BJ (cell line): Measurements from ENCODE around the gene TSSK3. TPM values are rescaled to one million over a fixed set of nuclear protein-coding genes. Genes with fewer than 3 reads are reported as not detected.

Experiments used
- CTCF ChIA-PET: fragments of 350-600 bp; formaldehyde crosslinking; extraction: SDS; loops from one replicate; lab custom pipeline; 2021; ENCODE audit warnings: antibody characterized with exemption, inconsistent platforms; lab: Yijun Ruan, JAX
- POLR2A ChIA-PET: fragments of 300-600 bp; sonication (Branson Sonifier 250); formaldehyde crosslinking; extraction: SDS; loops from one replicate; lab custom pipeline; 2021; ENCODE audit warnings: antibody characterized with exemption; lab: Charles Lee
- DNase-seq: peaks from one replicate; pipeline ENCODE4 v3.0.0-alpha.2; 2011; ENCODE audit warnings: low read depth
- H3K27me3 ChIP-seq: 2 replicates; pipeline ENCODE4 v1.6.0; 2011; ENCODE audit warnings: low read length; ENCODE audit not compliant: control insufficient read depth, insufficient read depth
- H3K36me3 ChIP-seq: 2 replicates; pipeline ENCODE4 v1.5.1; 2011; ENCODE audit warnings: low read length; ENCODE audit not compliant: control insufficient read depth, insufficient read depth
- H3K4me3 ChIP-seq: 2 replicates; pipeline ENCODE4 v1.5.1; 2011; ENCODE audit warnings: low read depth, mild to moderate bottlenecking, control low read depth, low read length
- CTCF ChIP-seq: IDR thresholded peaks from 2 replicates; pipeline ENCODE4 v1.5.1; 2011; ENCODE audit warnings: low read depth, mild to moderate bottlenecking, control low read depth, inconsistent platforms, low read length, moderate library complexity; ENCODE audit not compliant: insufficient read depth
- polyA plus RNA-seq: library from polyadenylated mRNA; depleted of rRNA; stranded (reverse); fragments of >200 nt; gene quantifications from 2 replicates; pipeline ENCODE4 v1.2.3, GENCODE V29; 2011

The TSSK3 gene
- polyA plus RNA-seq, 1 experiment = 0.39 TPM

GRCh38 chr1:32351399-32352238, 10.7 kb upstream of the TSSK3 start:
- peak overlapping the region; percentile 61 for H3K4me3 ChIP-seq
- no peaks in the 10 kb centered on the region for H3K36me3 ChIP-seq
- POLR2A ChIA-PET = interaction anchor here (1.0 kb wide), 1 partner anchor 16 kb away, joined by 10 read pairs; the partner anchor contains the start of gene MARCKSL1
- H3K27me3 ChIP-seq = no peaks in the 10 kb centered on the region
- TF ChIP-seq CTCF = peak; percentile 20; the same call in 1 of the 2 replicates
- CTCF ChIA-PET = interaction anchor here (0.6 to 2.5 kb wide), 6 partner anchors 28 to 146 kb away, joined by 3 to 7 read pairs (median 5); no protein-coding TSS in a partner anchor
- DNase-seq = peak; percentile 39

DNA sequence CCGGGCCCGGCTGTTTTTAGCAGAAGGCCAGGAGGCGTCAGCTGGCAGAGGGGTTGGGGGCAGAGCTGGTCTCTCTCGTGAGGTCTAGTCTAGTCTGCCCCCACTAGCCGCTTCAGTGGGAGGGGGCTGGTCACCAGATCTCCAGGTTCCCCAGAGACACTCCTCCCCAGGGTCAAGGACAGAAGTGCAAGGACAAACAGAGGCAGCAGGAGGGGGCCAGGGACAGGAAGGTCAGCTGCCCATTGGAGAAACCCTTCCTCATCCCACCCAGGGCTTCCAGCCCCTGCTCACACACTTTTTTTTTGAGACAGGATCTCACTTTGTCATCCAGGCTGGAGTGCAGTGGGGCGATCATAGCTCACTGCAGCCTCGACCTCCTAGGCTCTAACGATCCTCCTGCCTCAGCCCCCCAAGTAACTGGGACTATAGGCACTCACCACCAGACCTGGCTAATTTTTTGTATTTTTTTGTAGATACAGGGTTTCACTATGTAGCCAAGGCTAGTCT, 10.0 kb upstream of the TSSK3 start:
- no peak for TF ChIP-seq CTCF
- CTCF ChIA-PET = interaction anchor here (1.1 to 2.5 kb wide), 8 partner anchors 10 to 137 kb away, joined by 3 to 8 read pairs (median 5); partner anchors contain the start of genes FAM167B, FAM229A and MARCKSL1
- no peak for DNase-seq
- POLR2A ChIA-PET = interaction anchor here (0.7 kb wide), 1 partner anchor 564 kb away, joined by 4 read pairs; no protein-coding TSS in a partner anchor
- Histone ChIP-seq H3K36me3 (no peaks in the 10 kb centered on the region), H3K27me3 (no peaks in the 10 kb centered on the region), H3K4me3 (peak overlapping the region; percentile 61)

DNA sequence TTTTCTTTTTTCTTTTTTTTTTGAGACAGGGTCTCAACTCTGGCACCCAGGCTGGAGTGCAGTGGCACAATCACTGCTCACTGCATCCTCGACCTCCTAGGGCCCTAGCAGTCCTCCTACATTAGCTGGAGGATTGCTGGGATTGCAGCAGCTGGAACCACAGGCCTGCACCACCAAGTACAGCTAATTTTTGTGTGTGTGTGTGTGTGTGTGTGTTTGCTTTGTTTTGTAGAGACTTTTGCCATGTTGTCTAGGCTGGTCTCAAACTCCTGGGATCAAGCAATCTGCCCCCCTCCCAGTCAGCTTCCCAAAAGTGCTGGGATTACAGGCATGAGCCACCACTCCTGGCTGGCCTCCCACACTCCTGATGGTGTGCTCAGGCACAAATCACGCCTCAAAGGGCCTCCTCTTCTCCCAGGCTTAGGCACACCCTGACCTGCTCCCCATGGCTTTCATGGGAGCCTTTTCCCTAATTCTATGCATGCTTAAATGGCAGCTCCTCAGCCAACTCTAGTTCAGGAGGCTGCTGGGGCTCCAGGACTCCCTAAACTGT, 9.4 kb upstream of the TSSK3 start:
- peaks cover 1% of the 10 kb centered on the region; the same call in 1 of the 2 replicates for H3K36me3 ChIP-seq
- DNase-seq = no peak
- no peak overlapping the region for H3K4me3 ChIP-seq
- H3K27me3 ChIP-seq = no peaks in the 10 kb centered on the region
- TF ChIP-seq CTCF = no peak
- ChIA-PET CTCF (interaction anchor here (0.6 to 2.3 kb wide), 8 partner anchors 9 to 492 kb away, joined by 3 to 8 read pairs (median 4); partner anchors contain the start of genes FAM167B, FAM229A and MARCKSL1), POLR2A (interaction anchor here (0.6 to 0.8 kb wide), 3 partner anchors 17 to 564 kb away, joined by 3 to 7 read pairs (median 4); partner anchors contain the start of gene MARCKSL1)

- ChIA-PET CTCF (interaction anchor here (0.6 to 2.3 kb wide), 8 partner anchors 8 to 491 kb away, joined by 3 to 8 read pairs (median 4); partner anchors contain the start of genes FAM167B, FAM229A and MARCKSL1), POLR2A (interaction anchor here (0.6 to 0.8 kb wide), 2 partner anchors 17 to 39 kb away, joined by 3 to 7 read pairs; partner anchors contain the start of gene MARCKSL1)
- no peak for TF ChIP-seq CTCF
- H3K4me3 ChIP-seq = no peak overlapping the region
- H3K36me3 ChIP-seq = peaks cover 1% of the 10 kb centered on the region; the same call in 1 of the 2 replicates
- no peaks in the 10 kb centered on the region for H3K27me3 ChIP-seq
- no peak for DNase-seq
These were observed 8.9 kb upstream of the TSSK3 start for GRCh38 chr1:32353431-32353830.
